K562 (cell line): ENCODE results near the gene MYL10. TPM values are rescaled to one million over a fixed set of nuclear protein-coding genes. Genes with fewer than 3 reads are reported as not detected.

Experiments
- ATAC-seq: fragments of 200-7000 bp; cut with Tn5 transposase; 3 replicates; pipeline ENCODE4 v1.9.1; 2020; ENCODE audit warnings: moderate library complexity
- BruUV-seq: library from RNA; stranded (reverse); fragments of 400-500 nt; replicated peaks from 2 replicates; lab custom pipeline; 2021; lab: Mats Ljungman, UMichigan
- CTCF ChIA-PET: fragments of 300-600 bp; formaldehyde crosslinking; extraction: SDS; loops from one replicate; lab custom pipeline; 2021; ENCODE audit warnings: low intra/inter-chr PET ratio; lab: Yijun Ruan, JAX
- POLR2A ChIA-PET: fragments of 300-600, 350-650 bp; sonication (Branson Sonifier 250); formaldehyde crosslinking; extraction: SDS; loops from one replicate; lab custom pipeline; 2021; ENCODE audit warnings: antibody characterized with exemption, inconsistent platforms; lab: Yijun Ruan, JAX
- DNase-seq, 4 experiments: peaks; one replicate each; pipeline versions ENCODE4 v3.0.0 to v3.0.0-alpha.2; 2011 to 2018; ENCODE audit warnings: low spot score in 3 of 4, mixed read lengths in 3 of 4; ENCODE audit errors: extremely low read depth in 1 of 4
- FAIRE-seq: peaks from 2 replicates; lab custom pipeline; 2011; peaks lifted over from hg19 to GRCh38; lab: Jason Lieb, UNC
- H2AFZ ChIP-seq: 2 replicates; pipeline ENCODE4 v1.6.0; 2011; ENCODE audit warnings: low read depth, low read length, control low read depth, inconsistent platforms
- H3K27ac ChIP-seq: fragments of 200-600 bp; 3 replicates; pipeline ENCODE4 v1.8.0; 2011; ENCODE audit warnings: low read depth, mild to moderate bottlenecking, control low read depth, inconsistent platforms, low read length, moderate library complexity, mixed read lengths; ENCODE audit errors: extremely low read depth
- H3K27me3 ChIP-seq, 2 experiments: fragments of 300-600 bp in 1 of 2; 2 replicates in 1 of 2; 3 replicates in 1 of 2; pipeline versions ENCODE4 v1.6.0 to v1.8.0; 2011; ENCODE audit warnings: inconsistent platforms in 2 of 2, low read length in 2 of 2, mild to moderate bottlenecking in 1 of 2, mixed read lengths in 1 of 2, moderate library complexity in 1 of 2; ENCODE audit not compliant: control insufficient read depth in 2 of 2, insufficient read depth in 2 of 2
- H3K36me3 ChIP-seq: fragments of 300-600 bp; 3 replicates; pipeline ENCODE4 v1.8.0; 2011; ENCODE audit warnings: mild to moderate bottlenecking, low read length, inconsistent platforms; ENCODE audit not compliant: control insufficient read depth, insufficient read depth
- H3K4me1 ChIP-seq, 2 experiments: fragments of 200-600 bp in 1 of 2; replicated peaks in 1 of 2; 2 replicates in 1 of 2; 3 replicates in 1 of 2; pipeline versions ENCODE4 v1.5.1 to v1.8.0; 2011; ENCODE audit warnings: inconsistent platforms in 2 of 2, low read length in 2 of 2, mild to moderate bottlenecking in 1 of 2, mixed read lengths in 1 of 2, moderate library complexity in 1 of 2; ENCODE audit not compliant: control insufficient read depth in 2 of 2, insufficient read depth in 2 of 2
- H3K4me2 ChIP-seq: 2 replicates; pipeline ENCODE4 v1.6.1; 2011; ENCODE audit warnings: low read length, control low read depth, inconsistent platforms, mixed read lengths; ENCODE audit not compliant: insufficient read depth
- H3K4me3 ChIP-seq: fragments of 200-600 bp; sonication (generic), shearing (Covaris generic); 2 replicates; pipeline ENCODE4 v1.5.1; 2016; ENCODE audit warnings: control low read depth, inconsistent platforms
- H3K79me2 ChIP-seq: fragments of 200-600 bp; 3 replicates; pipeline ENCODE4 v1.8.0; 2011; ENCODE audit warnings: low read length, inconsistent platforms; ENCODE audit not compliant: control insufficient read depth, insufficient read depth
- H3K9ac ChIP-seq, 2 experiments: 2 replicates each; pipeline versions ENCODE4 v1.6.0 to v1.6.1; 2011; ENCODE audit warnings: low read depth in 2 of 2, low read length in 2 of 2, control low read depth in 1 of 2, inconsistent platforms in 1 of 2, mild to moderate bottlenecking in 1 of 2, mixed read lengths in 1 of 2; ENCODE audit not compliant: insufficient read depth in 1 of 2
- H3K9me1 ChIP-seq: one replicate; pipeline ENCODE4 v1.6.0; 2011; ENCODE audit warnings: inconsistent platforms, mild to moderate bottlenecking, low read length, moderate library complexity; ENCODE audit not compliant: control insufficient read depth, insufficient read depth
- H3K9me3 ChIP-seq: replicated peaks from 2 replicates; pipeline ENCODE4 v1.5.1; 2011; ENCODE audit warnings: low read depth, low read length, inconsistent platforms; ENCODE audit not compliant: control insufficient read depth, insufficient read depth
- H4K20me1 ChIP-seq: replicated peaks from 2 replicates; pipeline ENCODE4 v1.6.1; 2011; ENCODE audit warnings: low read length, inconsistent platforms, mixed read lengths; ENCODE audit not compliant: control insufficient read depth, insufficient read depth
- C11orf30 ChIP-seq: fragments of 450-650 bp; IDR thresholded peaks from 2 replicates; pipeline ENCODE4 v1.6.1; 2016; ENCODE audit warnings: low read depth, mild to moderate bottlenecking
- HOXB6 ChIP-seq: fragments of 250-450 bp; sonication (Bioruptor Pico); IDR thresholded peaks from 2 replicates; pipeline ENCODE4 v1.5.1; 2022; ENCODE audit warnings: mild to moderate bottlenecking, borderline replicate concordance
- ZNF354B ChIP-seq: fragments of 250-450 bp; sonication (Bioruptor Pico); IDR thresholded peaks from 2 replicates; pipeline ENCODE4 v1.4.0; 2020
- ZNF518B ChIP-seq: fragments of 250-450 bp; sonication (Bioruptor Pico); IDR thresholded peaks from 2 replicates; pipeline ENCODE4 v1.5.0; 2021; ENCODE audit warnings: mild to moderate bottlenecking, moderate library complexity
- WGBS: fragments of 100-300 bp; shearing (Covaris generic); methylation state at CpG from one replicate; pipeline ENCODE4 v1.1.6; 2016; ENCODE audit warnings: low coverage, mixed read lengths; ENCODE audit not compliant: insufficient coverage; ENCODE audit errors: missing lambda C conversion rate; 5-methylcytosine and 5-hydroxymethylcytosine counted together
- in situ Hi-C: fragments of 300-500 bp; cut with MboI; formaldehyde crosslinking; loops from 4 replicates; pipeline ENCODE4 v1.15.0; 2018; ENCODE audit warnings: inconsistent platforms, mixed read lengths
- intact Hi-C: fragments of 100-400 bp; cut with micrococcal nuclease; formaldehyde crosslinking; loops from 2 replicates; pipeline ENCODE4 v1.14.2; 2022
- polyA plus RNA-seq, 8 experiments: library from polyadenylated mRNA; depleted of rRNA in 4 of 8; stranded (reverse) in 5 of 8; unstranded in 3 of 8; fragments of >200 nt; fragmentation: Nextera tagmentation in 2 of 8; fragmentation: Illumina TruSeq in 1 of 8; extraction: Ambion mirVana in 2 of 8; extraction: Trizol in 1 of 8; gene quantifications; 2 replicates each; pipeline versions ENCODE4 v1.2.1 to v1.2.3, GENCODE V29; 2011 to 2014; ENCODE audit warnings: inconsistent platforms in 1 of 8, missing spikeins in 1 of 8
- total RNA-seq, 7 experiments: library from RNA; depleted of rRNA in 6 of 7; stranded (reverse); fragments of >200 nt in 6 of 7; fragmentation: Illumina TruSeq in 2 of 7; extraction: Trizol in 2 of 7; gene quantifications; 2 replicates each; pipeline versions ENCODE4 v1.2.1 to v1.2.3, GENCODE V29; 2011 to 2021; ENCODE audit warnings: low replicate concordance in 1 of 7

The MYL10 gene
- total and polyA plus RNA-seq, 9 of the 15 experiments (the other 6 are each of a cell fraction or from before 2014, with no cell fraction given), result not detected

DNA sequence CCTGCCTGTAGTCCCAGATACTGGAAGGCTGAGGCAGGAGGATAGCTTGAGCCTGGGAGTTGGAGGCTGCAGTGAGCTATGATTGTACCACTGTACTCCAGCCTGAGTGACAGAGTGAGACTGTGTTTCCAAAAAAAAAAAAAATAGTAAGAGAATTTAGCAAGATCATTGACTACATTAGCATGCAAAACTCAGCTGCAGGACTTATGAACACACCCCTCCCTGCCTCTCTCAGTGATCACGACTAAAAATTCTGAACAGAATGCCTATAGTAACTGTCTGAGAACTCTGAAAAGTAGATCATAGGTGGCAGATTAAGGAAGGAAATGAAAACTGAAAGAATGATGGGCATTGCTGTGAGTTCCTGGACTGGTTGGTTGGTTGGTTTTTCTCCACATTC lies 50.5 kb downstream of the MYL10 start:
- BruUV-seq, result no TSS peak

More for the DNA sequence above, 50.5 kb downstream of the MYL10 start:
- Histone ChIP-seq H3K4me2 (no peak overlapping the region), H3K4me3 (no peak overlapping the region), H2AFZ (no peak overlapping the region), H3K9me1 (no peaks in the 10 kb centered on the region), H3K36me3 (no peaks in the 10 kb centered on the region), H3K27me3 (peaks cover 13 to 27% of the 10 kb centered on the region in 2 experiments; a peak in 4 of 5 replicates), H3K4me1 (no peaks in the 10 kb centered on the region), H4K20me1 (no peaks in the 10 kb centered on the region), H3K27ac (no peak overlapping the region), H3K9me3 (peaks cover 5% of the 10 kb centered on the region; the same call in 1 of the 2 replicates), H3K9ac (no peak overlapping the region), H3K79me2 (no peaks in the 10 kb centered on the region)
- TF ChIP-seq ZNF354B (CRISPR knock-in tag) (no peak), C11orf30 (no peak), ZNF518B (no peak), HOXB6 (no peak)
- DNase-seq (no peak), FAIRE-seq (no peak), ATAC-seq (no peak)
- in situ Hi-C loops, result no loop called here
- ChIA-PET POLR2A (interaction anchor here (0.6 to 0.7 kb wide), 2 partner anchors 16 to 20 kb away, joined by 4 to 5 read pairs; no protein-coding TSS in a partner anchor), CTCF (interaction anchor here (0.6 kb wide), 1 partner anchor 115 kb away, joined by 5 read pairs; no protein-coding TSS in a partner anchor)
- intact Hi-C loops, result no loop called here
- WGBS, result 0% methylated on average over 1 of the region's 1 CpG
